ENCODE data around the gene SIRT3. TPM values are rescaled to one million over a fixed set of nuclear protein-coding genes. Genes with fewer than 3 reads are reported as not detected.

SIRT3 gene
- total RNA-seq, 4 donors from 2014 or later = 7.2 to 27.9 (median 20.6) TPM

DNA sequence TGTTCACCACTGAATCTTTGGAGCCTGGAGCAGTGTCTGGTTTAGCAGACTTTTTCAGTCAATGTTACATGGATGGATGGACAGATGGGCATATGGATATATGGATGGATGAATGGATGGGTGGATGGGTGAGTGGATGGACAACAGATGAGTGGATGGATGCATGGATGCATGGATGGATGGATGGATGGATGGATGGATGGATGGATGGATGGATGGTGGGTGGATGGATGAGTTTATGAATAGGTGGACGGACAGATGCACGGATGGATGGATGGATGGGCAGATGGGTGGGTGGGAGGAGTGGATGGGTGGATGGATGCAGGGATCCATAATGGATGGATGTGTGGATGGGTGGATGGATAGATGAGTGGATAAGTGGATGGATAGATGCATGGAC is 19.7 kb upstream of the SIRT3 start:
- 95 to 97% methylated on average over 2 of the region's 2 CpGs for WGBS, 2 donors (ENCODE audit: low coverage in 1 of 2)
- no peak overlapping the region for H3K4me3 ChIP-seq
- H3K4me1 ChIP-seq = no peaks in the 10 kb centered on the region
- no peaks in the 10 kb centered on the region for H3K27me3 ChIP-seq
- no peak overlapping the region for H3K27ac ChIP-seq
- intact Hi-C loops (cut with DNase I; ENCODE audit: low total_unique reads) = no loop called here
- no peak for TF ChIP-seq CTCF (IDR thresholded peaks at IDR 0.05)
- no peak for TF ChIP-seq POLR2A (IDR thresholded peaks at IDR 0.05)
- no peak for TF ChIP-seq POLR2AphosphoS5 (IDR thresholded peaks at IDR 0.05)
- TF ChIP-seq EP300 (IDR thresholded peaks at IDR 0.05; ENCODE audit: low read depth) = no peak
- H3K36me3 ChIP-seq = peaks cover 0 to 6% (median 3%) of the 10 kb centered on the region in 4 donors
- DNase-seq = no peak
- H3K9me3 ChIP-seq = no peaks in the 10 kb centered on the region
- in situ Hi-C loops (cut with MboI; ENCODE audit: low pct_ligation_motif_present in 1 of 4, low pct_unique_long_range_greater_than_20kb in 1 of 4, low sequenced_read_pairs in 3 of 4) = loop anchor here in 1 of 4 donors (10.0 kb wide), 1 partner anchor 109 kb away; the partner anchor contains the start of gene B4GALNT4

DNA sequence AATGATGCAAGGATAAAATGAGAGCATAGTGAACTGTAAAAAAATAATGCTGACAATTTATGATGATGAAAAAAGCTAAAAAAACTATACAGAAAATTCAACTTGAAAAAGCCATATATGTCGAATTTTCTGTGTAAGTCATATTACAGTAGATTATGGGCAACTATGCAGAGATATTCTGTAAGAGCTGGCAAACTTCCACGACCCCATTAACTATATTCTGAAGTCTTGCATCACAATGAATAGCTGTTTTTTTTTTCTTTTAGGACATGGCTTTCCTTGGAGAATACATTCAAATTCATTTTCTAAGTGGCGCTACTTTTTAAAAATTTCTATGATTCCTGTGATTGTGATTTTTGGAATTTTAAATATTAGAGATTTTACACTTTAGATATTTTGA is 19.0 kb upstream of the SIRT3 start:
- Histone ChIP-seq H3K27me3 (no peaks in the 10 kb centered on the region), H3K9me3 (no peaks in the 10 kb centered on the region), H3K27ac (no peak overlapping the region), H3K36me3 (peaks cover 0 to 6% (median 3%) of the 10 kb centered on the region in 4 donors), H3K4me1 (no peaks in the 10 kb centered on the region), H3K4me3 (no peak overlapping the region)
- in situ Hi-C loops (cut with MboI; ENCODE audit: low pct_ligation_motif_present in 1 of 4, low pct_unique_long_range_greater_than_20kb in 1 of 4, low sequenced_read_pairs in 3 of 4) = loop anchor here in 1 of 4 donors (10.0 kb wide), 1 partner anchor 110 kb away; the partner anchor contains the start of gene B4GALNT4
- TF ChIP-seq POLR2A (IDR thresholded peaks at IDR 0.05) (no peak), EP300 (IDR thresholded peaks at IDR 0.05; ENCODE audit: low read depth) (no peak), CTCF (IDR thresholded peaks at IDR 0.05) (no peak), POLR2AphosphoS5 (IDR thresholded peaks at IDR 0.05) (no peak)
- no peak for DNase-seq
- 59 to 60% methylated on average over 3 of the region's 3 CpGs for WGBS, 2 donors (ENCODE audit: low coverage in 1 of 2)
- intact Hi-C loops (cut with DNase I; ENCODE audit: low total_unique reads) = no loop called here

DNA sequence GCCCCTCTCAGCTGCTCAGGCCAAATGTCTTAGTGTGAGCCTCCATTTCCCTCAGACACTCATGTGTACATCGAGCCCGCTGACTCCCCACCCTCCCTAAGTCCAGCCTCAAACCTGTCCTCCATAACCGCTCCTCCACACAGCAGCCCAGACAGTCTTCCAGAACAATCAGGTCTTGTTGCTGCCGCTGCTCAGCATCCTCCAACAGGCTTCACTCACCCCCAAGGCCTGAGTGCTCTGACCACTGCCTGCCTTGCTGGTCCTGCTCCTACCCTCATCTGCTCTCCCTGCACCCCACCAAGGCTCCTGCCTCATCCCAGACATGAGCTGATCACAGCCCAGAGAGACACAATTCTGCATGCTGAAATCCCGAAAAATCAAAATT is 17.7 kb upstream of the SIRT3 start:
- in situ Hi-C loops (cut with MboI; ENCODE audit: low pct_ligation_motif_present in 1 of 4, low pct_unique_long_range_greater_than_20kb in 1 of 4, low sequenced_read_pairs in 3 of 4) (loop anchor here in 1 of 4 donors (10.0 kb wide), 1 partner anchor 111 kb away; the partner anchor contains the start of gene B4GALNT4), intact Hi-C loops (cut with DNase I; ENCODE audit: low total_unique reads) (no loop called here)
- no peak for DNase-seq
- H3K27ac ChIP-seq = no peak overlapping the region
- 89 to 93% methylated on average over 1 to 5 of the region's 5 CpGs for WGBS, 2 donors (ENCODE audit: low coverage in 1 of 2)
- H3K36me3 ChIP-seq = peaks cover 0 to 9% (median 4%) of the 10 kb centered on the region in 4 donors
- TF ChIP-seq CTCF (IDR thresholded peaks at IDR 0.05) = no peak
- no peak for TF ChIP-seq POLR2AphosphoS5 (IDR thresholded peaks at IDR 0.05)
- no peak for TF ChIP-seq EP300 (IDR thresholded peaks at IDR 0.05; ENCODE audit: low read depth)
- no peak for TF ChIP-seq POLR2A (IDR thresholded peaks at IDR 0.05)
- H3K27me3 ChIP-seq = no peaks in the 10 kb centered on the region
- no peak overlapping the region for H3K4me3 ChIP-seq
- H3K9me3 ChIP-seq = no peaks in the 10 kb centered on the region
- no peaks in the 10 kb centered on the region for H3K4me1 ChIP-seq

- DNase-seq = no peak
- WGBS, 2 donors (ENCODE audit: low coverage in 1 of 2) = 76 to 92% methylated on average over 4 to 13 of the region's 13 CpGs
- no peak overlapping the region for H3K27ac ChIP-seq
- no peaks in the 10 kb centered on the region for H3K9me3 ChIP-seq
- in situ Hi-C loops (cut with MboI; ENCODE audit: low pct_ligation_motif_present in 1 of 4, low pct_unique_long_range_greater_than_20kb in 1 of 4, low sequenced_read_pairs in 3 of 4) = loop anchor here in 1 of 4 donors (10.0 kb wide), 1 partner anchor 111 kb away; the partner anchor contains the start of gene B4GALNT4
- H3K4me1 ChIP-seq = no peaks in the 10 kb centered on the region
- H3K36me3 ChIP-seq = peaks cover 0 to 15% (median 7%) of the 10 kb centered on the region in 4 donors
- intact Hi-C loops (cut with DNase I; ENCODE audit: low total_unique reads) = no loop called here
- no peak overlapping the region for H3K4me3 ChIP-seq
- TF ChIP-seq EP300 (IDR thresholded peaks at IDR 0.05; ENCODE audit: low read depth) (no peak), POLR2A (IDR thresholded peaks at IDR 0.05) (no peak), POLR2AphosphoS5 (IDR thresholded peaks at IDR 0.05) (no peak), CTCF (IDR thresholded peaks at IDR 0.05) (no peak)
- no peaks in the 10 kb centered on the region for H3K27me3 ChIP-seq
These were observed 17.2 kb upstream of the SIRT3 start for GRCh38 chr11:253160-253885.

Measured in transverse colon (tissue), 4 donors.